Breast epithelium (tissue), 3 donors: ENCODE results near the gene ZNF525.
"Not testable (repeated sequence)": the region's sequence is repeated elsewhere in the genome, so short reads cannot be mapped to it uniquely, and the experiment has no call there.

Experiments used
- CTCF ChIP-seq, 3 donors: fragments of 450-650 bp; IDR thresholded peaks; one replicate each; pipeline ENCODE4 v1.5.1; 2016 to 2017; ENCODE audit warnings: antibody characterized with exemption in 3 of 3, mild to moderate bottlenecking in 3 of 3, moderate library complexity in 3 of 3
- POLR2A ChIP-seq: fragments of 450-650 bp; IDR thresholded peaks from one replicate; pipeline ENCODE4 v1.6.1; 2016; ENCODE audit warnings: antibody characterized with exemption, mild to moderate bottlenecking, moderate library complexity
- POLR2AphosphoS5 ChIP-seq, 3 donors: sonication (generic); formaldehyde crosslinking; IDR thresholded peaks; one replicate each; pipeline ENCODE4 v1.6.1; 2017; ENCODE audit warnings: antibody characterized with exemption in 3 of 3

- TF ChIP-seq POLR2A; CTCF (IDR thresholded peaks at IDR 0.05); POLR2AphosphoS5 (IDR thresholded peaks at IDR 0.05): not testable (repeated sequence)
Observed at GRCh38 chr19:53423680-53424079, 58.2 kb downstream of the ZNF525 start.
